HG02840 (cell line): ENCODE data around the gene LPXN.

Experiments
- ATAC-seq: cut with Tn5 transposase; IDR thresholded peaks from one replicate; pipeline ENCODE4 v1.9.1; 2021; ENCODE audit warnings: mild to moderate bottlenecking, moderate library complexity, moderate number of reproducible peaks; ENCODE audit not compliant: unreplicated experiment, low FRiP score

The LPXN gene

GRCh38 chr11:58525037-58525614 is 50.5 kb downstream of the LPXN start:
- ATAC-seq = peak; percentile 88

GRCh38 chr11:58524232-58525036 is 51.2 kb downstream of the LPXN start:
- ATAC-seq = peak; percentile 37

- ATAC-seq = no peak
Observed at GRCh38 chr11:58513747-58514367, 61.8 kb downstream of the LPXN start.

DNA sequence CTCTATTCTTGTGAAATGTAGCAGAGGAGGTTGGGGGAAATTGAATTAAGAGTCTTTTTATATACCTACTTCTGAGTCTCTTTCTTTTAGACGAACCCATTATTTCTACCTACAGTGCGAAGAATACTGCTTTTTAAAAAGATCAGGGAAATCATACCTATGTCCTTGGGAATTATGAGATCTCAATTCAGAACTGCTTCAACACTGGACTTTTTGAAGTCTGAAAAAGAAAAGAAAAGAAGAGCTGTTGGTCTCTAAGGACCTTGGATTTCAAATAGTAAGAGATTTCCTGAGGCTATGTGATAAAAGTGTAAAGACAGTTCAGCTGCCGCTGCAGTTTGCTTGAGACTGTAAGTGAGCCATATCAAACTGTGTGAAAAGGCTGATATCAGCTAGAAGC is 64.0 kb downstream of the LPXN start:
- ATAC-seq = no peak

GRCh38 chr11:58509748-58510147 is 65.9 kb downstream of the LPXN start:
- ATAC-seq = no peak

GRCh38 chr11:58508814-58509213 is 66.8 kb downstream of the LPXN start:
- no peak for ATAC-seq

- no peak for ATAC-seq
Observed at GRCh38 chr11:58508005-58508404, 67.7 kb downstream of the LPXN start, which contains the start of gene OR5B21. Gene OR5B21 (minus strand): TSS chr11:58508105. CDS start chr11:58508105, 0 bp downstream.

GRCh38 chr11:58507355-58507754 is 68.3 kb downstream of the LPXN start:
- no peak for ATAC-seq

DNA sequence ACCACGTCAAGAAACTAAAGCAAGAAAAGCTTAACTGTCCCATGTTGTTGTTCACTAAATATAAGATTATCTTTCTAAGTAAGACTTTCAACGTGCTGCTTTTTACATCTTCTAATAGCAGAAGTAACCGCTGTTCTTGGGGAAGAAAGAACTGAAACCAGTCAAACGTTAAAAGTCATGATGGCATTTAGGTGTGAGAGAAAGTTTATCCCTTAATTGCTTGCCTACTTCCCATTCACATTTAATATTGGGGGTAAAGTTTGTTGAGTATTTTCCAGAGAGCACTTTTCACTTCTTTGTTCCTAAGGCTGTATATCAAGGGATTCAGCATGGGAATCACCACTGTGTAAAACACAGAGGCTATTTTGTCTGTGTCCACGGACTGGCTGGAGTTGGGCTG is 68.7 kb downstream of the LPXN start:
- no peak for ATAC-seq

- no peak for ATAC-seq
Observed at GRCh38 chr11:58505849-58506248, 69.8 kb downstream of the LPXN start.

GRCh38 chr11:58504232-58504631 is 71.4 kb downstream of the LPXN start:
- ATAC-seq = no peak

DNA sequence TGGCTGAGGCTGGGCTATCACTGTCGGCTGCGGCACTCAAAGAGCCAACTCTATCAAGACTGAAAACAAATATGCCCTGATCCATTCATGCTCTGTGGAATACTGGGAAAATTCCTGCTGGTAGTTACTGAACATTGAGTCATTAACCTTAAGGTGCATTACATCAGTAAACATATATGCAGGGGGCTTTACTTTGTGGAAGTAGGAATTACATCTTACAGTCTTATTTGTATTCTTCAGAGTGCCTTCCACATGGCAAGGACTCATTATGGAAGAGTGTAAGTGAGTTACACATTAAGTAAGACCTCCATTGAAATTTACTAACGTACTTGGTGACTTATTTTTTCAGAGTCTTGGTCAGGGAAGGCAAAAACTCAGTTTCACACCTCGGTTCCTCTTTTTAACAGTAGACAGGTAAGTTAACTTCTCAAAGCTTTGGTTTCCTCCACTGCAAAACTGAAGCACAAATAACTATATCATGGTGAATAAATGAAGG is 72.2 kb downstream of the LPXN start:
- ATAC-seq = peak; percentile 94

DNA sequence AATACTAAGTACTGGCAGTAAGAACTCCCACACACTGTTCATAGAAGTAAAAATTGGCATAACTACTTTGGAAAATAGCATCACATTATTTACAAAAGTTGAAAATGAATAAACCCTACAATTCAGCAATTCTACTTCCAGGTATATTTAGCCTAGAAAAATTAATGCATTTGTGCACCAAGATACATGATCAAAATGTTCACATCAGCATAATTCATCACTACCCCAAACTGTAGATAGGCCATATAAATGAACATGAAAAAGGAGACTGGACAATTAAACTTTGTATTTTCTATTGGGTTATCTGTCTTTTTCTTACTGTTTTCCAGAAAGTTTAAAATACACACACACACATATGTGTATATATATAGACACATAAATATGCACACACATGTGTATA is 73.7 kb downstream of the LPXN start:
- ATAC-seq = no peak

DNA sequence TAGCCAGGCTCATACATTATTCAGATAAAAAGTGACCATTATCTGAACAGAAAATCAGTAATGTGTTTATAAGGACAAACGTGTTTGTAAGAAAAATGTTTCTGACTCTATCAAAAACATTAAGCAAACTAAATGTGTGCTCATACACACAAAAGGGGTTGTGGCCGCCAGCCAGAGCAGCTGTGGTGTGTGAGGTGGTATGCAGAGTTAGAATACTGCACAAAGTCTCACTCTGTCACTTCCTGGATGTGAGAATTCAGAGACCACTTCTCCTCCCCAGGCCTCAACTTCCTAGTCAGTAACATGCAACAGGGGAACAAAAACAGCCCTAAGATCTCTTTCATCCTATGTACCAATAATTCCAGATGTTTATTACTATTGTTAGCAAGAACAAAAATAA is 77.2 kb downstream of the LPXN start:
- ATAC-seq = no peak

DNA sequence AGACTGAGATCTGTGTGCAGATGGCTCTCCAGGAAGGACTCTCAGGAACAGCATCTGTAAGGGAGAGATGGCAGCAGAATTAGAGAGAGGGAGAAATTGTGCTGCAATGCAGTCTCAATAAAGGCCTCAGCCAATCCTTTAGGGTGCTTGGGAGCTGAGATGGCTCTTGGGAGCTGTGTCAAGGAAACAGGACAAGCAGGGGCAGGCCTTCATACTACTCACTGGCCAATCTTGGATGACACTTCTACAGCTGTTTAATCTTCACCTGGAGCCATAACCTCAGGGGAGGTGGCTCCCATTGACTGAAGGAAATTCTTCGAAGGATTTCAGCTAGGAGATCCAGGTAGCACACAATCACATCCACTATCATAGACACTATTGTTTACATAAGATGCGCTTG is 77.7 kb downstream of the LPXN start:
- no peak for ATAC-seq

DNA sequence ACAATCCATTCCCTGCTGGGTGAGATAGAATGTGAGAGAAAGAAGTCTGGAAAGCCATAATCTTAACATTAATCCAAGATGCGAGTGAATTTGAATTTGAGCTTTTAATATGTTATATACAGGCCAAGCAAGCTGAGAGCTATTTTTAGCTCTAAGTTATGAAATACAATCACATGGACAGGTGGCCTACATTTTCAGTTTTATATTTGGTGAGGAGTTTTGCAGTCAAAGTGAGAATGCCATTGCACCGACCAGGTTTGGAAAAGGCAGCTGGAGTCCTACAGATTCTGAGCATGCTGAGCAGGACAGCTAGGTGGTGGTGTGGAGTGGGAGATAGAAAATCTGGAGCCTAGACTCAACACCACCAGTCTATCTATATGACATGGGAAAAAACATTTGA is 79.8 kb downstream of the LPXN start:
- no peak for ATAC-seq

DNA sequence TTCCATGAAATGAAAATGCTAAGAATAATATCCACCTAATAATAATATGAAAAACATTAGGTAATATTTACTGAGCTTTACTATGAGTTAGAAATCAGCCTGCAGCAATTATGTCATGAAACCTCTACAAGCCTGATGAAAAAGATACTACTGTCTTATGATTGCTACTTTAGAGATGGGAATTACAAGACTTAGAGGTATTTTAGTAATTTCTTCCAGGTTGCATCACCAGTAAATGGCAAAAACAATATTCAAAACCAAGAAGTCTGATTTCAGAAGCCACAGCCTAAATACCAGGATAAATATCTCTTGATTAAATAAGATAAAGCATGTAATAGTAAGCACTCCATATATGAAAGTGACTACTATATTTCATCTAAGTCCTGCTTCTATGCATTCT is 81.6 kb downstream of the LPXN start:
- ATAC-seq = no peak

- ATAC-seq = no peak
Observed at GRCh38 chr11:58493676-58494075, 82.0 kb downstream of the LPXN start.

DNA sequence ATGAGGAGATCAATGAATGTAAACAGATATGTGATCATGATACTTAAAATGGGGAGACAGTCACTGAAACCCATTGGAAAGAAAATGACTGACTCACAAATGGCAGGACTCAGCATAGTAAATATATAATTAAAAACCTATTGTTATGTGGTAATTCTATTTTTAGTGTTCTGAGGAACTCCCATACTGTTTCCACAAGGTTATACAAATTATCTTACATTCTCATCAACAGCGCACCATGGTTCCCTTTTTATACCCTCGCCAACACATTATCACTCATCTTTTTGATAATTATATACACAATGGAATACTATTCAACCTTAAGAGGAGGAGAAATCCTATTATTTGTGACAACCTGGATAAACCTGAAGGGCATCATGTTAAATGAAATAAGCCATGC is 84.8 kb downstream of the LPXN start:
- no peak for ATAC-seq

DNA sequence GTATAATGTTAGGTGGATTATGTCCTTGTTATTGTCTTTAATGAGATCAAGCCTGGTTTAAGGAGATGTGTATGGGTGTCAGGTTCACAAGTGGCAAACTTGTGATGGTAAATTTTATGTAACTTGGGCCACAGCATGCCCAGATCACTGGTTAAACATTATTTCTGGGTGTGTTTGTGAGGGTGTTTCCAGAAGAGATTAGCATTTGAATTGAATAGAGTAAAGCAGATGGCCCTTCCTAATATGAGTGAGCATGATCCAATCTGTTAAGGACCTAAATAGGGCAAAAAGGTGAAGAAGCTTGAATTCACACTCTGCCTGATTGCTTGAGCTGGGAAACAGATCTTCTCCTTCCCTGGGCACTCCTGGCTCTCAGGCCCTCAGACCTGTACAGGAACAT is 88.5 kb downstream of the LPXN start:
- ATAC-seq = no peak

- ATAC-seq = no peak
Observed at GRCh38 chr11:58485961-58486360, 89.7 kb downstream of the LPXN start.
